ENCODE results near the gene CYP4F8. TPM values are rescaled to one million over a fixed set of nuclear protein-coding genes. Genes with fewer than 3 reads are reported as not detected.

CYP4F8 gene
- total RNA-seq, 1 experiment from 2014 or later = not detected

- Mint-ChIP-seq H3K4me1 (no peaks in the 10 kb centered on the region), H3K27ac (no peak overlapping the region), H3K27me3 (ENCODE audit: low read depth) (peaks cover 6% of the 10 kb centered on the region), H3K36me3 (ENCODE audit: insufficient read depth in 1 of 3, low read depth in 3 of 3) (peaks cover 3 to 44% (median 9%) of the 10 kb centered on the region in 3 experiments; a peak in 6 of 7 replicates), H3K4me3 (no peak overlapping the region), H3K9me3 (peaks cover 91 to 98% of the 10 kb centered on the region in 2 experiments)
- H3K9ac ChIP-seq (ENCODE audit: extremely low read depth, insufficient read length, low read length) = no peak overlapping the region
- H2BK120ac ChIP-seq (ENCODE audit: low read depth, low read length, poor library complexity, severe bottlenecking) = no peak overlapping the region
- H3K4ac ChIP-seq (ENCODE audit: low read depth, low read length) = no peak overlapping the region
- H4K20me1 ChIP-seq (ENCODE audit: control insufficient read depth, insufficient read depth, insufficient read length) = no peaks in the 10 kb centered on the region
- no peaks in the 10 kb centered on the region for H3K79me1 ChIP-seq (ENCODE audit: insufficient read depth, low read depth, low read length, poor library complexity, severe bottlenecking)
- no peaks in the 10 kb centered on the region for H3K79me2 ChIP-seq (ENCODE audit: insufficient read depth, low read length)
- DNase-seq = no peak
- no peak overlapping the region for H4K5ac ChIP-seq (ENCODE audit: insufficient read length, low read depth, low read length)
- H3K56ac ChIP-seq (ENCODE audit: insufficient read length, low read depth, low read length) = no peak overlapping the region
- H3K9me3 ChIP-seq (ENCODE audit: control insufficient read depth, low read depth, low read length) = peaks cover 94% of the 10 kb centered on the region
- no peak overlapping the region for H3K27ac ChIP-seq (ENCODE audit: insufficient read length, low read depth, low read length)
- no peak for TF ChIP-seq CTCF (conservative IDR thresholded peaks at IDR 0.05)
- no peaks in the 10 kb centered on the region for H3K23me2 ChIP-seq (ENCODE audit: insufficient read length, low read depth, low read length, poor library complexity, severe bottlenecking)
- H3K4me1 ChIP-seq (ENCODE audit: insufficient read depth, low read length) = no peaks in the 10 kb centered on the region
- H3K23ac ChIP-seq (ENCODE audit: insufficient read length, low read depth, low read length) = no peak overlapping the region
- no peak overlapping the region for H3T11ph ChIP-seq (ENCODE audit: low read length)
- no CpG with 5 or more reads among the region's 5 CpGs for WGBS (ENCODE audit: extremely low coverage, insufficient read length, low lambda C conversion rate)
- H2BK5ac ChIP-seq (ENCODE audit: insufficient read length, low read length) = no peak overlapping the region
- no peak overlapping the region for H2BK20ac ChIP-seq (ENCODE audit: low read depth, low read length, poor library complexity, severe bottlenecking)
- no peak overlapping the region for H2BK12ac ChIP-seq (ENCODE audit: insufficient read length, low read depth, low read length)
- H2AFZ ChIP-seq (ENCODE audit: low read length) = no peak overlapping the region
- no peak overlapping the region for H3K4me2 ChIP-seq (ENCODE audit: insufficient read depth, insufficient read length, low read length)
- H3K18ac ChIP-seq (ENCODE audit: insufficient read length, low read depth, low read length) = no peak overlapping the region
- H3K14ac ChIP-seq (ENCODE audit: insufficient read depth, low read length) = no peak overlapping the region
- H3K27me3 ChIP-seq (ENCODE audit: insufficient read depth, low read length) = no peaks in the 10 kb centered on the region
- H4K91ac ChIP-seq (ENCODE audit: insufficient read length, low read depth, low read length) = no peak overlapping the region
- H2BK15ac ChIP-seq (ENCODE audit: low read depth, low read length) = no peak overlapping the region
- H2AK5ac ChIP-seq (ENCODE audit: insufficient read length, low read length) = no peak overlapping the region
- H4K8ac ChIP-seq (replicated peaks; ENCODE audit: insufficient read length, low read depth, low read length) = no peak overlapping the region
Measured at GRCh38 chr19:15641901-15642491, 27.0 kb downstream of the CYP4F8 start.

All from H9 (cell line).